Keratinocyte (primary cell): ENCODE data around the gene PARP1. TPM values are rescaled to one million over a fixed set of nuclear protein-coding genes. Genes with fewer than 3 reads are reported as not detected.

Experiments
- DNase-seq: peaks from one replicate; pipeline ENCODE4 v3.0.0-alpha.2; 2011; ENCODE audit warnings: low read depth, missing footprints, low spot score
- FAIRE-seq: peaks from 2 replicates; lab custom pipeline; 2011; peaks lifted over from hg19 to GRCh38; lab: Jason Lieb, UNC
- H2AFZ ChIP-seq: 2 replicates; pipeline ENCODE4 v1.6.0; 2012; ENCODE audit warnings: low read length, control low read depth, inconsistent platforms; ENCODE audit not compliant: control insufficient read depth
- H3K27ac ChIP-seq: 2 replicates; pipeline ENCODE4 v1.5.1; 2011; ENCODE audit warnings: low read length; ENCODE audit not compliant: control insufficient read depth, insufficient read depth
- H3K27me3 ChIP-seq: 3 replicates; pipeline ENCODE4 v1.6.0; 2011; ENCODE audit warnings: low read length; ENCODE audit not compliant: control insufficient read depth, insufficient read depth; ENCODE audit errors: extremely low read depth
- H3K36me3 ChIP-seq, 2 experiments: 2 replicates in 1 of 2; 3 replicates in 1 of 2; pipeline ENCODE4 v1.5.1; 2011; ENCODE audit warnings: low read length in 2 of 2, mild to moderate bottlenecking in 1 of 2; ENCODE audit not compliant: control insufficient read depth in 2 of 2, insufficient read depth in 2 of 2; ENCODE audit errors: extremely low read depth in 1 of 2
- H3K4me1 ChIP-seq: 3 replicates; pipeline ENCODE4 v1.5.1; 2011; ENCODE audit warnings: low read length; ENCODE audit not compliant: control insufficient read depth, insufficient read depth; ENCODE audit errors: extremely low read depth
- H3K4me2 ChIP-seq: 3 replicates; pipeline ENCODE4 v1.6.0; 2011; ENCODE audit warnings: low read depth, low read length; ENCODE audit not compliant: control insufficient read depth, insufficient read depth; ENCODE audit errors: extremely low read depth
- H3K4me3 ChIP-seq, 3 experiments: fragments of 200-600 bp in 1 of 3; sonication (generic) in 1 of 3; 2 replicates in 2 of 3; 3 replicates in 1 of 3; pipeline ENCODE4 v1.5.1; 2011 to 2016; ENCODE audit warnings: low read length in 3 of 3, mild to moderate bottlenecking in 3 of 3, control low read depth in 2 of 3, inconsistent platforms in 1 of 3, low read depth in 1 of 3, mixed read lengths in 1 of 3, mixed run types in 1 of 3, moderate library complexity in 1 of 3; ENCODE audit not compliant: control insufficient read depth in 2 of 3, insufficient read depth in 2 of 3; ENCODE audit errors: extremely low read depth in 1 of 3
- H3K79me2 ChIP-seq: 2 replicates; pipeline ENCODE4 v1.6.0; 2012; ENCODE audit warnings: low read length; ENCODE audit not compliant: control insufficient read depth, insufficient read depth
- H3K9ac ChIP-seq: 3 replicates; pipeline ENCODE4 v1.6.0; 2011; ENCODE audit warnings: low read length; ENCODE audit not compliant: control insufficient read depth, insufficient read depth; ENCODE audit errors: extremely low read depth
- H3K9me1 ChIP-seq: 3 replicates; pipeline ENCODE4 v1.6.0; 2011; ENCODE audit warnings: low read length; ENCODE audit not compliant: control insufficient read depth, insufficient read depth; ENCODE audit errors: extremely low read depth
- H3K9me3 ChIP-seq: 2 replicates; pipeline ENCODE4 v1.5.1; 2012; ENCODE audit warnings: low read depth, low read length; ENCODE audit not compliant: control insufficient read depth
- H4K20me1 ChIP-seq: 3 replicates; pipeline ENCODE4 v1.6.0; 2011; ENCODE audit warnings: low read length; ENCODE audit not compliant: control insufficient read depth, insufficient read depth; ENCODE audit errors: extremely low read depth
- CTCF ChIP-seq, 3 experiments: IDR thresholded peaks in 1 of 3; conservative IDR thresholded peaks in 1 of 3; optimal IDR thresholded peaks in 1 of 3; 2 replicates in 2 of 3; 3 replicates in 1 of 3; pipeline versions ENCODE3 to v1.5.1; 2011; ENCODE audit warnings: low read length in 3 of 3, mild to moderate bottlenecking in 3 of 3, moderate library complexity in 2 of 3, control low read depth in 1 of 3, inconsistent platforms in 1 of 3; ENCODE audit not compliant: insufficient read depth in 2 of 3; ENCODE audit errors: extremely low read depth in 1 of 3
- EZH2 ChIP-seq: IDR thresholded peaks from one replicate; pipeline ENCODE4 v1.6.1; 2012; ENCODE audit warnings: inconsistent platforms, mild to moderate bottlenecking, low read length, moderate library complexity
- dilution Hi-C: fragments of 300-500 bp; cut with MboI; formaldehyde crosslinking; loops from one replicate; pipeline ENCODE4 v1.7.0; 2020; ENCODE audit warnings: low sequenced_read_pairs; ENCODE audit not compliant: extremely low pct_ligation_motif_present
- polyA plus RNA-seq, 5 experiments: library from polyadenylated mRNA; depleted of rRNA in 3 of 5; stranded (reverse) in 3 of 5; stranded (forward) in 1 of 5; unstranded in 1 of 5; fragments of >200 nt; gene quantifications; 1 replicate in 1 of 5; 2 replicates in 3 of 5; 3 replicates in 1 of 5; pipeline versions ENCODE4 v1.2.1 to v1.2.3, GENCODE V29; 2011 to 2012; ENCODE audit warnings: missing spikeins in 2 of 5, low read depth in 1 of 5, low replicate concordance in 1 of 5

The PARP1 gene
- polyA plus RNA-seq, 1 donor (not counting 4 experiments of a cell fraction or from before 2014, with no cell fraction given): 62.9 TPM

GRCh38 chr1:226449823-226450222, 41.9 kb upstream of the PARP1 start:
- no peak overlapping the region for H3K9ac ChIP-seq
- DNase-seq: no peak
- H3K27me3 ChIP-seq: peaks cover 4% of the 10 kb centered on the region
- H3K27ac ChIP-seq: no peak overlapping the region
- no peaks in the 10 kb centered on the region for H4K20me1 ChIP-seq
- no peak for FAIRE-seq
- no peaks in the 10 kb centered on the region for H3K4me1 ChIP-seq
- no peak for TF ChIP-seq EZH2
- no peak for TF ChIP-seq CTCF (optimal IDR thresholded peaks at IDR 0.05 in 1 of 3, IDR thresholded peaks at IDR 0.05 in 1 of 3, conservative IDR thresholded peaks at IDR 0.05 in 1 of 3; ENCODE audit: extremely low read depth in 1 of 3, insufficient read depth in 2 of 3, low read length in 3 of 3)
- dilution Hi-C loops: no loop called here
- H3K36me3 ChIP-seq: no peaks in the 10 kb centered on the region
- no peak overlapping the region for H3K4me3 ChIP-seq
- no peaks in the 10 kb centered on the region for H3K79me2 ChIP-seq
- no peaks in the 10 kb centered on the region for H3K9me3 ChIP-seq
- H3K4me2 ChIP-seq: no peak overlapping the region
- no peak overlapping the region for H2AFZ ChIP-seq
- H3K9me1 ChIP-seq: no peaks in the 10 kb centered on the region

- DNase-seq: no peak
- H3K9me3 ChIP-seq: no peaks in the 10 kb centered on the region
- H3K27ac ChIP-seq: no peak overlapping the region
- H3K79me2 ChIP-seq: no peaks in the 10 kb centered on the region
- no peak overlapping the region for H2AFZ ChIP-seq
- no peaks in the 10 kb centered on the region for H3K9me1 ChIP-seq
- H3K9ac ChIP-seq: no peak overlapping the region
- dilution Hi-C loops: no loop called here
- peaks cover 4% of the 10 kb centered on the region for H3K4me1 ChIP-seq
- no peak overlapping the region for H3K4me3 ChIP-seq
- H4K20me1 ChIP-seq: no peaks in the 10 kb centered on the region
- no peak for FAIRE-seq
- peaks cover 4% of the 10 kb centered on the region for H3K27me3 ChIP-seq
- no peak for TF ChIP-seq CTCF (optimal IDR thresholded peaks at IDR 0.05 in 1 of 3, IDR thresholded peaks at IDR 0.05 in 1 of 3, conservative IDR thresholded peaks at IDR 0.05 in 1 of 3; ENCODE audit: extremely low read depth in 1 of 3, insufficient read depth in 2 of 3, low read length in 3 of 3)
- TF ChIP-seq EZH2: no peak
- no peaks in the 10 kb centered on the region for H3K36me3 ChIP-seq
- H3K4me2 ChIP-seq: no peak overlapping the region
Measured at GRCh38 chr1:226447932-226448665, 40.2 kb upstream of the PARP1 start.
